GM18505 (cell line): Measurements from ENCODE around the gene TNFAIP8L3.

Experiments
- ATAC-seq: cut with Tn5 transposase; IDR thresholded peaks from one replicate; pipeline ENCODE4 v1.9.1; 2021; ENCODE audit not compliant: unreplicated experiment
- POLR2A ChIP-seq: IDR thresholded peaks from 4 replicates; pipeline ENCODE4 v1.6.1; 2011; ENCODE audit warnings: borderline replicate concordance; ENCODE audit not compliant: insufficient read depth, insufficient read length; ENCODE audit errors: extremely low read depth

TNFAIP8L3 gene

DNA sequence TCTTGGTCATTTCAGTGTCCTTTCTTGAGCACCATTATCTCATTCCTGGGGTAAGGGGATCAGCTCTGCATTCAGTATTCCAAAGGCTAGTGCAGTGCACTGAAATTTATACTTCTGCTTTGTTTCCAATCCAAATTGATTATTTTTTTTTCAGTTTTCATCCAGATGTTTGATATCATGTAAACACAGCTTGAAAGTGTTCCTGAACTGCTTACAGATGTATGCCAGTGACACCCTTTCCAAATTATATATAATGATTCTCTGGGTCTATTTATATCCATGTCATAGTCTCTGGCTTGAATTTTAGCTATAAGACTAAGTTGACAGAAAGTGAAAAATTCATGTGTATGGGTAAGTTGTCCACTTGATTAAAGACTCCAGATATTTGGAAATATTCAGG is 11.8 kb upstream of the TNFAIP8L3 start:
- ATAC-seq: no peak
- TF ChIP-seq POLR2A: no peak

- ATAC-seq: no peak
- TF ChIP-seq POLR2A: no peak
These were observed 10.8 kb upstream of the TNFAIP8L3 start for GRCh38 chr15:51105430-51106016.

DNA sequence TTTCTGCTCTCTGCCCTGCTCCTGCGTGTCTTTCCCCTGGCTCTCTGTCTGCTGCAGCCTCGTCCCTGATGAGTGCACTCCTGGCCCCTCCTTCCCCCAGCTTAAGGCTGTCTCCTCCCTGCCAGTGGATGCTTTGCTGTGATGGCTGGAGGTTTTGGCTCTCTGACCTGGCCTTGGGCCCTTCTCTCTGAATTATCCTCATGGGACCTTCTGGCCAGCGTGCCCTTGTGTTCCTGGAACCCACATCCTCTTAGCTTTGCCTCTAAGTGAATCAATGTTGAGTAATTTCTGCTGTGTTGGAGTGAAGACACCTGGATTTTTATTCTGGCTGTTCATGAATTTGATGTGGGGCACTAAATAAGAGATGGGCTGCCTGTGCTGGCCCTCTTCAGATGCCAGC is 9.8 kb upstream of the TNFAIP8L3 start:
- TF ChIP-seq POLR2A: no peak
- ATAC-seq: no peak

DNA sequence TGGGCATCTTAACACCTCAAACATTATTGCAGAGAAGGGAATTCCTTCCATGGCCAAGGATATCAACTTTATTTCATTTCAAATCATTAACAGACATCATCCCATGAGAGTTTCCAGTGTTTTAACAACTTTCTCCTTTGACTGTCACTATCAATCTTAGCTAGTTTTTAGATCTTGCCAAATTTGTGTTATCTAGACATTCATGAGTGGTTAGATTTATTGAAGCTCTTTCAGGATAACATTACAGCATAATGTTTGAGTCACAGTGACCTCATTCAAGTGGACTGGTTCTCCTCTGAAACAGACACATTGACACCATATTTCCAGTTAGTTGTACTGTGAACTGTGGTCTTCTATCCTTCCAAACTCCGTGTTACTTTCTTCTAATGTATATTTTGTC is 8.6 kb upstream of the TNFAIP8L3 start:
- TF ChIP-seq POLR2A: no peak
- no peak for ATAC-seq

DNA sequence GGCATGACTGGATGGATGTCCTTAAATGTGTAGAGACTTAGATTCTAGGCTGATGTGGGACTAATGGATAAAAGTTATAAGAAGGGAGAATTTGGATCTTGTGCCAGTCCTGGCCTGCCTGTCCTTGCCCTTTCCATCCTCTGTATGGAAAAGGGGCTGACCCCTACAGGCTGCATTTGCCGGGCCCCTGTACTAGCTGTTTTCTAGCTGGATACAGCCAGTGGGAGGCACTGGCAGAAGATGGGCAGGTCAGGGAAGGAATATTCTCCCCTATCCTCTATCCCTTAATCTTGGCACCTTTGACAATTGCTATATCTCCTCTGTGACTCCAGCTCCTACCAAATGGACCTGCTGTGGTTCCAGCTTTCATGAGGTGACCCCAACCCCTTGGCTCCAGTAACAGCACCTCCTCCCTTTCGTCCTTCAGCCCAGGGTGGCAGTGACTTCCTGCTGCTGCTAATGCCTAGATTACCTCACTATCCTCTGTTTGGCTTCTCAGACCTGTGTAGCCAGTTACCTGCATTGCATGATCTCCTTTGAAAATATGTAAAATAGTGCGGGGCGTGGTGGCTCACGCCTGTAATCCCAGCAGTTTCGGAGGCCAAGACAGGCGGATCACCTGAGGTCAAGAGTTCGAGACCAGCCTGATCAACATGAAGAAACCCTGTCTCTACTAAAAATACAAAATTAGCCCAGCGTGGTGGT is 6.2 kb upstream of the TNFAIP8L3 start:
- no peak for ATAC-seq
- TF ChIP-seq POLR2A: no peak

- no peak for TF ChIP-seq POLR2A
- ATAC-seq: no peak
These were observed 4.5 kb upstream of the TNFAIP8L3 start for GRCh38 chr15:51099185-51099584.

- no peak for ATAC-seq
- TF ChIP-seq POLR2A: no peak
These were observed 3.6 kb upstream of the TNFAIP8L3 start for GRCh38 chr15:51098331-51098619.

DNA sequence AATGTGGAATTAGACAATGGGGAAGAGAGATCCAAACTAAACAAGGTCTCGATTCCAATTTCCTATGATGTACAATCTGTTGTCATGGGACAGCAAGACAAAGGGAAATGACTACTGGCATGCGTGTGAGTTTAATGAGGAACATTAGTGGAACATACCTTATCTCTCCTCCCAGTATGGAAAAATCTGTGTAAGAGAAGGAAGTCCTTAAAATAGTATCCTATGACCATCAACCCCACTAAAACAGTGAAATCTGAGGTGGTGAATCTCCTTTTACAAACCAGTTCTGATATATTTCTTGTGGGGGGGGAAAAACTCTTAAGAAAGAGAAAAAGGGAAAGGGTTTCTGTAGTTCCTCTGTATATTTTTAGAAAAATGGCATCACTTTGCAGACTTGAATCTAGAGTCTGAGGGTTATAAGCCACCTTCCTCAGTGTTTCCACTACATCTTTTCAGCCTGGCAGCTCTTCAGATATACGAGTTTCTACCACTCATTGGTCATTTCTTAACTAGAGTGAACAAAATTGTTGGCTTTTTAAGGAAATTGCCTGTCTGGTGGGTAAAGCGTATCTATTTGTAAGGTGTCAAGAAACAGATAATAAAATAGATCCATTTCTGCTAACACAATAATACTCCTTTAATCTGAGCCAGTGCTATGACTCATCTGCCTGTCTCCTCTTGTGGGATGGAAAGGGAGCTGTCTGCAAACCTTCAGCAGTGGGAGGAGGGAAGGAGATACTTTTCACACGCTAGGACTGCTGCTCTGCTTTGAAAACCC is 3.0 kb upstream of the TNFAIP8L3 start:
- no peak for ATAC-seq

GRCh38 chr15:51096976-51097375 is 2.3 kb upstream of the TNFAIP8L3 start:
- no peak for TF ChIP-seq POLR2A
- no peak for ATAC-seq

More for the DNA sequence above, 3.0 kb upstream of the TNFAIP8L3 start:
- no peak for TF ChIP-seq POLR2A

GRCh38 chr15:51095681-51096331 is 1.1 kb upstream of the TNFAIP8L3 start:
- ATAC-seq: no peak
- no peak for TF ChIP-seq POLR2A

DNA sequence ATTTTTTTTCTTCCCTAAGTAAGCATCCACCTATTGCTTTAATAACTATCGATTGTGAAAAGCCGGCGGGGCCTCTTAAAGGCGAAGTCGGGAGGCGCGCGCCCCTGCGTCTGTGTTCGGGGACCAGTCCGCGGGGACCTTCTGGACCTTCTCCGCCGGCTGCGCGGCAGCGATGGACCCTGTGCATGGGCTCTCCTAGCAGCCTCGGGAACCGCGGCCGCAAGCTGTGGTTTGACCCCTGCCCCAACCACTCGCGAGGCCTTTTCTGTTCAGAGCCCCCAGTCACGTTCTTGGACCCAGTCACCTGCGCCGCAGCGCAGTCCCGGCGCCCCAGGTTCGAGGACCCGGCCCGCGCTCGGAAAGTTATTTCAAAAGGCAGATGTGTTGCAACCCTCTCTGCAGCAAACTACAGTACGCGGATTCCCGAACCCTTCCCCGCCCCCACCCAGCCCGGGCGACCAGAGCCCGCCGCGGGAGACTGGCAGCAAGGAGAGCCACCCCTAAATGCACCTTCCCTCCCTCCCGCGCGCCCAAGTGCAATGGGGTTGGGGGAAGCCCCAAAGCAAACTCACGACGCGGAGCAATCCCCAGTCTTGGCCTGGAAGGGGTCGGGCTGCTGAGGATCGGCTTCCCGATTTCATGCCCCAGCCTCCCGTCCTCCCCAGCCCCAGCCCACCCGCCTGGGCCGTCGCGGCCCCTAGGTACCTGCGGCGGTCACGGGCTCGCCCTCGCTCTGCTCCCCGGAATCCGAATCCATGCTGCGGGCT is 684 bp downstream of the TNFAIP8L3 start:
- no peak for ATAC-seq
- TF ChIP-seq POLR2A: no peak

GRCh38 chr15:51093488-51093838 is 1.2 kb downstream of the TNFAIP8L3 start:
- no peak for TF ChIP-seq POLR2A
- no peak for ATAC-seq

DNA sequence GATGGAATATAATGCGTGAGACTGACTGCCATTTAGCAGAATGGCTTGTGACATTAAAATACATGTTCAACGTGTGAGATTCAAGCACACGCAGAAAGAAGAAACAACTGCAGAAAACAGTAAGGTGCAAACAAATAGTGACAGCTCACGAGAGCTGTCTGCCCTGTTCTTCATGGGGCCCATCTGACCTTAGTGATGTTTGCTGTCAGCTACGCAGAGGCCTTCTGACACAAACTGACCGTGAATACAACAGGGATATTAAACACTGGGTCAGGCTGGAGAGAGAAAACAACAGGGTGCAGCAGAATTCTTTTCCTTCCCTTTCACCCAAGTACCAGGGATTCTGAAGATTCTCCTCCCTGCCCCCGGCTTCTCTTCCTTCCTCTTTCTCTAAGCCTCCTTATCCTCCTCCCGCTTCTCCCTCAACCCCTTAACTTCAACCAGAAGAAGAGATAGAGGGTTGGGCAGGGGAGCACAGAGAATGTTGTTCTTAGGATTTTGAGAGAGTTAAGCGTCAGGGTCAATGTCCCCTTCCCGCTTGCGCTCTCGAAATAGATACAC is 2.1 kb downstream of the TNFAIP8L3 start:
- TF ChIP-seq POLR2A: no peak
- no peak for ATAC-seq

DNA sequence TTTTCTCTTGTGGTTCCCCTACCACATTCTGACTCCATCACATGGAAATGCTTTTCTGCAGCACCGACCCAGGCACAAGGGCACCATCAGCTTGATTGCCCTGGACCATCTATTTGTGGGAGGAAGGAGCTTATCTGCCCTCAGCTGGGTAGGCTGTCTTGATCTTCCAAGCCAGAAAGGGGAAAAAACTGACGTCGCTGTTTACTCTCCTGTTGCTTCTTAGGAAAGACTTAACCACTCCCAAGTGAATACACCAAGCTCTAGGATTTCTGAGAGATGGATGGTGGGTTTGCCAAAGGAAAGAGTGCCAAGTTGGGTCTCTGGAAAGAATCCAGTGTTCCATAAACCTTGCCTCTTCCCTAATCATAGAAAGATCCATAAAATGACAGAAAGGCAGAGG is 4.0 kb downstream of the TNFAIP8L3 start:
- TF ChIP-seq POLR2A: no peak
- ATAC-seq: no peak
